GM19025 (cell line): Measurements from ENCODE around the gene TLR3.
"Not testable (repeated sequence)": the region's sequence is repeated elsewhere in the genome, so short reads cannot be mapped to it uniquely, and the experiment has no call there.

ENCODE experiments used
- ATAC-seq: cut with Tn5 transposase; IDR thresholded peaks from one replicate; pipeline ENCODE4 v1.9.1; 2021; ENCODE audit warnings: mild to moderate bottlenecking, low read depth, moderate library complexity; ENCODE audit not compliant: unreplicated experiment

Gene TLR3

GRCh38 chr4:186068581-186069348, at the start of gene TLR3:
Gene TLR3 (plus strand): TSS chr4:186069156. CDS start chr4:186076620, 7,464 bp downstream.
- ATAC-seq: no peak

DNA sequence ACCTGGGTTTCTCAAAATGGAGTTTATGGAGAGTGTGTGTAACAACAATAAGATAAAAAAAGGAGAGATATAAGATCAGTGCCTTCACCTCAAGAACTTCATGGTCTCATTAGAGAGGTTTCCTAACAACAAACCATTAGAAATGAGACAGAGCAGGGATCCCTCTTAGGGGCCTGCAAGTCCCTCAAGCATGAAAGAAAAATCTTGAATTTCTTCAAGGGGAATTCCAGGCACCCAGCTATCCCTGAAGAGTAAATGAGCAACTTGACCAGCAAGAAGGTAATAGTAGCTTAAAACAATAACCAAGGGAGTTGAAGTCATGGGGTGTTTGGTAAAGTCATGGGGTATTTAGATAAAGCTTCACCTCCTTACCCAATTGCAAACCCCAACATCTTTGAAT, 49.7 kb upstream of the TLR3 start:
- no peak for ATAC-seq

DNA sequence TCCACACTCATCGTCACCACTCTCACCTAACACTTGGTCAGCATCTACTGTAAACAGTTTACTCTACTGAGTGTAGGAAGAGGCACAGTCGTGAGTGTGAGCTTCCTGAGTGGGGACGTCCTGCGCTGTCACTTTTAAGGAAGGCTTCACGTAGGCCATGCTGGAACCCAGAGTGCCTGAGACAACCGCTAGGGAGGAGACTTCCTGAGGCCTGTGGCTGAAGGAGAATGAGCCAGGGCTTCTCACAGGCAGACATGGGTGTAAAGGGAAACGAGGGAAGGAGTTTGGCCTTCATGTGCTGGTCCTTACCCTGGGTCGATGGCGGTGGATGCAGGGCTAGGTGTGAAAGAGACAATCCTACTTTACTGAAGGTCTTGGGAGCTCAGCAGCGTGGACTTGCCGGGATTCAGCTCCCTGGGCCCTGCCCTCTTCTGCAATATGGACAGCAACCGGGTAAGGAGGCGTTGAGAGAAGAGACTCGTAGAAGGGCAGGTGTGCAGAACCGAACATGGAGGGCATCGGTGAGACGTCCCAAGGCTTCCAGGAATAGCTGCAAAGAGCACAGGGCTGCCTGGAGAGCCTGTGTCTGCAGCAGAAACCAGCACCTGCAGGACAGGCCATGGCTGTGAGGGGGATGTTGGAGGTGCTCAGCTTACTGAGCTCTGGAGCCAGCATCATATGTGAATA, 48.7 kb upstream of the TLR3 start:
- no peak for ATAC-seq

GRCh38 chr4:186020793-186021407, 48.1 kb upstream of the TLR3 start:
- ATAC-seq: no peak

GRCh38 chr4:186021461-186022167, 47.3 kb upstream of the TLR3 start:
- no peak for ATAC-seq

GRCh38 chr4:186023975-186024374, 45.0 kb upstream of the TLR3 start:
- no peak for ATAC-seq

GRCh38 chr4:186024637-186025407, 44.1 kb upstream of the TLR3 start:
- ATAC-seq: no peak

- no peak for ATAC-seq
These were observed 43.6 kb upstream of the TLR3 start for GRCh38 chr4:186025408-186025690.

- ATAC-seq: no peak
These were observed 41.6 kb upstream of the TLR3 start for GRCh38 chr4:186027405-186027804.

DNA sequence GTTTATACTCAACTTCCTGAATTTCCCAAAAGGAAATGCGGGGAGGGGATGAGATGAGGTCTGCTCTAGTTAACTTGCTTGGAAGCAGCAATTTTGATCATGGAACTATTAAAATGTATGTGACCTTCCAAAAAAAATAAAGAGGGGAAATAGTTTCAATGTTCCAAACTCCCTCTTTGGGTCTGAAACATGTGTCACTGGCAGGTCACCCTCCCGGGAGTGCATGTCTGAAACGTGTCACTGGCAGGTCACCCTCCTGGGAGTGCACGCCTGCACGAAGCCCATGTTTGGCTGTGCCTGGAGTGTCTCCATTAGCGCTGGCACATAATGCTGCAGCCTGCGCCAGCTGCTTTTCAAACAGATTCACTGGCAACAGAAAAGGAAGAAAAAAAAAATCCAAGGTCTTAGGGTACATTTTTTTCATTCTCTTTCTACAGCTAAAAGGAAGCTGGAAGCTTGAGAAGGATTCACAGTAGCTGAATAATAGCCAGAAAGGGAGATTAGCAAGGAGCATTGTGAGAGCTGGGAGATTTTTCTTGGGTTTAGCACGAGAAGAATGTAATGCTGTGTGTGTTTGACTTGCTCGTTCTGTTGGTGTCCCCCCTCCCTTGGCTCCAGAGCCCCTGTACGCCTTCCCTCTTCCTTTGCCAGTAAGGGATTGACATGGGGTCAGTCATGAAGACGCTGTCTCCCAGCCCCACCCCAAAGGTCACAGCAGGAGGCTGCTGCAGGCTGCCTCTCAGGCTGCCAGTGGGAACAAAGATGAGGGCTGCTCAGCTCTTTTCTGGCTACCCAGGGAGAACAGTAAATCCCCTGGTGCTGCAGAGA, 39.2 kb upstream of the TLR3 start:
- no peak for ATAC-seq

DNA sequence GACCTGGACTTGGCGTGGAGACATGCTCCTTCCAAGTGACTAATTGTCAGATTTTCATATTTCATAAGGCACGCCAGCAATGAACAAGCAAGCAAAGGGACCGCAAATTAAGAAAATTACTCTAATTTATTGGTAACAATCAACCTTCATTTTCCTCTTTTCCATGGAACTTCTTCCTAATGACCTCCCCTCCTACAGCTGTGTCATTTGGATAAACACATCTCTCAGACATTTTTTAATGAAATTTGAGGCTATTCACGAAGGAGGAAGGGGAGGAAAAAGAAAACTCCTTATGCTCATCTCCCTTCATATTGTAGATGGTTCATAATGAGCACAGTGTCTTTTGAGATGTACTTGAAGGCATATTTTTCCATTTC, 38.6 kb upstream of the TLR3 start:
- ATAC-seq: no peak

GRCh38 chr4:186030795-186031194, 38.2 kb upstream of the TLR3 start:
- no peak for ATAC-seq

GRCh38 chr4:186032259-186032658, 36.7 kb upstream of the TLR3 start:
- ATAC-seq: no peak

GRCh38 chr4:186033027-186033426, 35.9 kb upstream of the TLR3 start:
- ATAC-seq: no peak

GRCh38 chr4:186034613-186035012, 34.3 kb upstream of the TLR3 start:
- ATAC-seq: not testable (repeated sequence)

- ATAC-seq: no peak
These were observed 31.9 kb upstream of the TLR3 start for GRCh38 chr4:186036976-186037581.

- ATAC-seq: no peak
These were observed 31.0 kb upstream of the TLR3 start for GRCh38 chr4:186037692-186038658.

- ATAC-seq: no peak
These were observed 29.3 kb upstream of the TLR3 start for GRCh38 chr4:186039697-186040096.
